Endothelial cell of umbilical vein (primary cell): ENCODE measurements around the gene ABCA3.

ENCODE experiments used
- EZH2 ChIP-seq: IDR thresholded peaks from 2 replicates; pipeline ENCODE4 v1.6.1; 2012; ENCODE audit warnings: borderline replicate concordance, low read depth, mild to moderate bottlenecking, moderate library complexity, low read length, inconsistent platforms; ENCODE audit not compliant: severe bottlenecking
- FOS ChIP-seq: IDR thresholded peaks from 2 replicates; pipeline ENCODE4 v1.6.1; 2011; ENCODE audit warnings: mild to moderate bottlenecking, low read length, moderate library complexity, borderline replicate concordance; ENCODE audit not compliant: insufficient read depth
- JUN ChIP-seq: IDR thresholded peaks from 2 replicates; pipeline ENCODE4 v1.6.1; 2011; ENCODE audit warnings: borderline replicate concordance, low read depth; ENCODE audit not compliant: insufficient read length, insufficient read depth
- MYC ChIP-seq: IDR thresholded peaks from one replicate; pipeline ENCODE4 v1.6.1; 2011; ENCODE audit warnings: mild to moderate bottlenecking, low read depth, low read length
- POLR2A ChIP-seq: IDR thresholded peaks from 2 replicates; pipeline ENCODE4 v1.6.1; 2012; ENCODE audit warnings: low read depth, mild to moderate bottlenecking, control low read depth, low read length
- POLR2AphosphoS5 ChIP-seq: IDR thresholded peaks from 2 replicates; pipeline ENCODE4 v1.6.1; 2012; ENCODE audit warnings: low read depth, mild to moderate bottlenecking, control low read depth, low read length, moderate library complexity; ENCODE audit not compliant: insufficient read depth
- TF ChIP-seq, protein P1 (sequence below), 2 donors: IDR thresholded peaks; 1 replicate in 1 of 2; 2 replicates in 1 of 2; pipeline ENCODE4 v1.5.1; 2011; ENCODE audit warnings: low read length in 2 of 2, mild to moderate bottlenecking in 2 of 2, moderate library complexity in 2 of 2, control low read depth in 1 of 2, inconsistent platforms in 1 of 2, low read depth in 1 of 2; ENCODE audit not compliant: insufficient read depth in 1 of 2; ENCODE audit errors: extremely low read depth in 1 of 2
- TF ChIP-seq, protein P2 (sequence below): IDR thresholded peaks from 2 replicates; pipeline ENCODE4 v1.6.1; 2011; ENCODE audit not compliant: insufficient read depth, insufficient read length

DNA sequence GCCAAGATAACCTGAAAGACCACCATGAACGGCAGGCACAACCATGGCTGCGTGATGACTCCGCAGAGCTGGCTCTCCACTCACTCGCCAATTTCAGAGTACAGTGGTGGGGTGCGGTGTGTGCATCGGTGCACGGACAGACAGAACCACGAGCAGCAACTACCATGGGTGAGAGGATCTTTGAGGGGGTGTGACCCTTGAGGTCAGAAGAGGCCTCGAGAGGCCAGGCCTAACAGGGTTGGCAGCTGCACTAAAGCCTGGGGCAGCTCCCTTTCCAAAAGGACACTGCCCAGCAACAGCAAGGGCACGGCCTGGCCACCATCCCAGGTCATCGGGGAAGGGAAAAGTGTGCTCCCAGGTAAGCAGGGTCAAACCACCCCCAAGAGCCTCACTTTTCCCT, 87.2 kb downstream of the ABCA3 start:
- TF ChIP-seq, protein P1, sequence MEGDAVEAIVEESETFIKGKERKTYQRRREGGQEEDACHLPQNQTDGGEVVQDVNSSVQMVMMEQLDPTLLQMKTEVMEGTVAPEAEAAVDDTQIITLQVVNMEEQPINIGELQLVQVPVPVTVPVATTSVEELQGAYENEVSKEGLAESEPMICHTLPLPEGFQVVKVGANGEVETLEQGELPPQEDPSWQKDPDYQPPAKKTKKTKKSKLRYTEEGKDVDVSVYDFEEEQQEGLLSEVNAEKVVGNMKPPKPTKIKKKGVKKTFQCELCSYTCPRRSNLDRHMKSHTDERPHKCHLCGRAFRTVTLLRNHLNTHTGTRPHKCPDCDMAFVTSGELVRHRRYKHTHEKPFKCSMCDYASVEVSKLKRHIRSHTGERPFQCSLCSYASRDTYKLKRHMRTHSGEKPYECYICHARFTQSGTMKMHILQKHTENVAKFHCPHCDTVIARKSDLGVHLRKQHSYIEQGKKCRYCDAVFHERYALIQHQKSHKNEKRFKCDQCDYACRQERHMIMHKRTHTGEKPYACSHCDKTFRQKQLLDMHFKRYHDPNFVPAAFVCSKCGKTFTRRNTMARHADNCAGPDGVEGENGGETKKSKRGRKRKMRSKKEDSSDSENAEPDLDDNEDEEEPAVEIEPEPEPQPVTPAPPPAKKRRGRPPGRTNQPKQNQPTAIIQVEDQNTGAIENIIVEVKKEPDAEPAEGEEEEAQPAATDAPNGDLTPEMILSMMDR (IDR thresholded peaks at IDR 0.05; ENCODE audit: extremely low read depth in 1 of 2, insufficient read depth in 1 of 2, low read depth in 1 of 2, low read length in 2 of 2): no peak
- TF ChIP-seq POLR2AphosphoS5 (no peak), POLR2A (no peak), EZH2 (no peak), MYC (no peak), FOS (no peak), JUN (no peak)
- TF ChIP-seq, protein P2, sequence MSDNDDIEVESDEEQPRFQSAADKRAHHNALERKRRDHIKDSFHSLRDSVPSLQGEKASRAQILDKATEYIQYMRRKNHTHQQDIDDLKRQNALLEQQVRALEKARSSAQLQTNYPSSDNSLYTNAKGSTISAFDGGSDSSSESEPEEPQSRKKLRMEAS: no peak
